SJSA1 (cell line): ENCODE measurements around the gene RHOT2. TPM values are rescaled to one million over a fixed set of nuclear protein-coding genes. Genes with fewer than 3 reads are reported as not detected.

Source experiments
- DNase-seq, 2 experiments: peaks; one replicate each; pipeline ENCODE4 v3.0.0-alpha.2; 2015 to 2020; ENCODE audit warnings: low spot score in 2 of 2, low read depth in 1 of 2
- H3K27ac ChIP-seq: fragments of 250-450 bp; sonication (Bioruptor Pico); 2 replicates; pipeline ENCODE4 v1.5.1; 2020; ENCODE audit warnings: mild to moderate bottlenecking, moderate library complexity
- H3K27me3 ChIP-seq: fragments of 250-450 bp; sonication (Bioruptor Pico); replicated peaks from 2 replicates; pipeline ENCODE4 v1.5.1; 2020; ENCODE audit warnings: mild to moderate bottlenecking, moderate library complexity
- H3K36me3 ChIP-seq: fragments of 250-450 bp; sonication (Bioruptor Pico); 2 replicates; pipeline ENCODE4 v1.5.1; 2020; ENCODE audit warnings: mild to moderate bottlenecking
- H3K4me1 ChIP-seq: fragments of 250-450 bp; sonication (Bioruptor Pico); replicated peaks from 2 replicates; pipeline ENCODE4 v1.6.1; 2021; ENCODE audit warnings: mild to moderate bottlenecking
- H3K4me3 ChIP-seq: fragments of 250-450 bp; sonication (Bioruptor Pico); 2 replicates; pipeline ENCODE4 v1.5.1; 2020; ENCODE audit warnings: mild to moderate bottlenecking
- H3K9me3 ChIP-seq: fragments of 250-450 bp; sonication (Bioruptor Pico); replicated peaks from 2 replicates; pipeline ENCODE4 v1.5.1; 2020; ENCODE audit warnings: mild to moderate bottlenecking
- total RNA-seq: library from RNA; depleted of rRNA; stranded (reverse); fragments of >200 nt; shearing (Covaris generic); gene quantifications from 2 replicates; pipeline ENCODE4 v1.2.3, GENCODE V29; 2014

RHOT2 gene
- total RNA-seq, 1 experiment from 2014 or later, result 51.2 TPM

DNA sequence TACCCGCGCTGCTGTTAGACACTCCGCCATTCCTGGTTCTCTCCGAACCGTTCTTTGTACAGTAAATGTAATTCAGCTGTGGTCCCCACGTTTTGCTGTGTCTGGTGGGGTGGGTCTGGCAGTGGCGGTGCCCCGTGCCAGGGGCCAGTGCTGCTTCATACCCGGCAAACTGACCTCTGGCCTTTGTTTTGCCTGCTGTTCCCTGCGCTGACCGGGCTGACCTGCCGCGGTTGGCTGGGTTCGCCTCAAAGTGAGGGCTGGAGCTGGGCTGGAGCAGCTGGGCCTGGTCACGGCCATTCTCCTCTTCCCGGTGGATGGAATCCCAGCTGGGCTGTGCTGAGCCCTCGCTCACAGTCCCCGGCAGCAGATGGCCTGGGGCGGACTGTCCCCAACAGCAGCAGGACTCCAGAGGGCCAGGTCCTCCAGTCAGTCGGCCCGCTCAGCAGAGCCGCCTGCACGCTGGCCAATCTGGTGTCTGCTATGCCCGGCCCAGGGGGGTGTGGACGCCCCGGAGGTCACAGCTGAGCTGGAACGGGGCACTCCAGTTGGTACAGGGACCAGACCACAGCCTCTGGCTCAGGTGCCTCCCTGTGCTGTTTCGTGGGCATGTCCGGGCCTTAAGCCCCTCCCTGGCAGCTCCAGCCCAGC, 38.6 kb upstream of the RHOT2 start:
- Histone ChIP-seq H3K27ac (no peak overlapping the region), H3K4me1 (peaks cover 23% of the 10 kb centered on the region), H3K27me3 (no peaks in the 10 kb centered on the region), H3K9me3 (no peaks in the 10 kb centered on the region), H3K36me3 (peaks cover 29% of the 10 kb centered on the region), H3K4me3 (no peak overlapping the region)
- DNase-seq, result no peak

DNA sequence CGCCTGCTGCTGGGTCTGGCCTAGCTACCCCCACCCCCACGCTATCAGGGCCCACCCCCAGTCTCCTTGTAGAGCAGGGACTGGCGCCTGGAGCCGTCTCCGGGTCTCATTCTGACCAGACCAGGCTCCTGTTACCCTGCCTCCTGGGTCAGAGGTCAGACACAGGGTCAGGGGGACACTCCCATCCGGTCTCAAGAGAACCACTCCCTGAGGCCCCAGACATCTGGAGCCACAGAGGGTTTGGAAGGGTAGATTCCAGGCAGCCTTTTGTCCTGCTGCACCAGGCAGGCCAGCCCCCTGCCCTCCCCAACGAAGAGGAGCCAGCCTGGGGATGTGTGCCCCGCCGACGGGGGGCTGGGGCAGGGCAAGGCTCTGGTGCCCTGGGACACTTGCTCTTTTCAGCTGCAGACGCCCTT, 38.1 kb upstream of the RHOT2 start:
- H3K27ac ChIP-seq, result no peak overlapping the region
- H3K9me3 ChIP-seq, result no peaks in the 10 kb centered on the region

DNA sequence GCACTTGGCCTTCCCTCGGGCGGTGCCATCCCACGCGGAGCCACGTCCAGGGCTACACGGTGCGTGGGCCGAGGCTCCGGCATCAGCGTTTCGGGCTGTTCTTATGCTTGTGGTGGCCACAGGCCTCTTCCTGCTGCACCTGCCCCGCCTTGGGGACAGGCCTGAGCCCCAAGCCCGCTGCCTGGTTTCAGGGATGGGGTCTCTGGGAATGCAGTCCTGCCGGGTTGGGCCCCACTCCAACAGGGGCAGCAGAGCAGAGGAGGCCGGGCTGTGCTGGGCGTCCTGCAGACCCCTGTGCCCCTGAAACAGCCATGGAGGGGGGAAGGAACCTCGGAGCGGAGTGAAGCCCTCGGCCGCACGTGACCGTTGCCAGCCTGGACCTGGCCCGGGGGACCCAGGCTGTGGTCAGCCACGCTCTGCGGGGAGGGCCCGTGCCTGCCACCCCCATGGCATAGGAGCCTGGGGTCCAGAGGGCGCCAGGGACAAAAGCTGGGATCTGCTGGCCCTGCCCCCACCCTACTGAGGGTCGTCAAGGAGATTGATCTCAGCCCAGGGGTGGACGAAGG, 37.6 kb upstream of the RHOT2 start:
- H3K36me3 ChIP-seq, result peaks cover 31% of the 10 kb centered on the region
- H3K27ac ChIP-seq, result no peak overlapping the region
- no peak overlapping the region for H3K4me3 ChIP-seq
- H3K27me3 ChIP-seq, result no peaks in the 10 kb centered on the region
- DNase-seq, result no peak
- H3K4me1 ChIP-seq, result peaks cover 29% of the 10 kb centered on the region
- H3K9me3 ChIP-seq, result no peaks in the 10 kb centered on the region

More for the DNA sequence above, 38.1 kb upstream of the RHOT2 start:
- no peak for DNase-seq
- peaks cover 31% of the 10 kb centered on the region for H3K36me3 ChIP-seq
- peaks cover 24% of the 10 kb centered on the region for H3K4me1 ChIP-seq
- no peaks in the 10 kb centered on the region for H3K27me3 ChIP-seq
- H3K4me3 ChIP-seq, result no peak overlapping the region

DNA sequence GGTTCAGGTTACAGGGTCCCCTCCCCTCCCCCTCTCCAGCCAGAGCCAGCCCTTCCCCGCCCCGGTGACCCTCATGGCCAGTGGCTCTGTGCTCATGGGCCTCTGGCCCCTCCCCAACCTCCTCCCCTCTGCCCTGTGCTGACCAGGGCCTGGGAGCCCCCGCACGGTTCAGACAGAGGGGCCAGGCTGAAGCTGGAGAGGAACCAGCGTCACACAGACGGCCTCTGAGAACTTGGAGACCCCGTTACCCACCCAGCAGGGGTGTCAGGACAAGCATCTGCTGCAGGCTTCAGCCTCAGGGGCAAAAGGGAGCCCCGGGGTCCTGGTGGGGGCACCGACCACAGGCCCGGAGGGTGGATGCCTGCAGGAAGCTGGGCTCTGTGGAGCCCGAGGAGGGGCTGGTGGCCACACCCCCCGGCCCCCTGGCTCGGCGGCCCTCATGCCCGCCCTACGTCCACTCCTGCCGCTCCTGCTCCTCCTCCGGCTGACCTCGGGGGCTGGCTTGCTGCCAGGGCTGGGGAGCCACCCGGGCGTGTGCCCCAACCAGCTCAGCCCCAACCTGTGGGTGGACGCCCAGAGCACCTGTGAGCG, 37.0 kb upstream of the RHOT2 start, which contains the start of gene WFIKKN1:
Gene WFIKKN1, plus strand, starts transcription at position 171 of the 591 bp plus-strand sequence. Its CDS starts 269 bp downstream, at position 440.
- no peak for DNase-seq
- no peaks in the 10 kb centered on the region for H3K27me3 ChIP-seq
- no peak within 1 kb of the TSS for H3K27ac ChIP-seq
- no peaks in the 10 kb centered on the region for H3K9me3 ChIP-seq
- H3K4me3 ChIP-seq, result no peak within 1 kb of the TSS
- H3K4me1 ChIP-seq, result peaks cover 34% of the 10 kb centered on the region
- H3K36me3 ChIP-seq, result peaks cover 25% of the 10 kb centered on the region

DNA sequence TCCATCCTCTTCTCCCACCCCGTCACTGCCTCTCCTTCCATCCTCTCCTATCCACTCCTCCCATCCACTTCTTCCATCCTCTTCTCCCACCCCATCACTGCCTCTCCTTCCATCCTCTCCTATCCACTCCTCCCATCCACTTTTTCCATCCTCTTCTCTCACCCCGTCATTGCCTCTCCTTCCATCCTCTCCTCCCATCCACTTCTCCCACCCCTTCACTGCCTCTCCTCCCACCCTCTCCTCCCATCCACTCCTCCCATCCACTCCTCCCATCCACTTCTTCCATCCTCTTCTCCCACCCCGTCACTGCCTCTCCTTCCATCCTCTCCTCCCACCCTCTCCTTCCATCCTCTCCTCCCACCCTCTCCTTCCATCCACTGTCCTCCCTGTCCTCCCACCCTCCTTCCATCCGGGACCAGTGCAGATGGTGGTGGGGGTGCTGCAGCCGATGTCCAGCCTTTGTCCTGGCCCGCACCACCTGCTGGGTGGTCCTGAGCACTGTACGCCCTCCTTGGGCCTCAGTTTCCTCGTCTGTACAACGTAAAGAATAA, 36.0 kb upstream of the RHOT2 start:
- Histone ChIP-seq H3K4me1 (peaks cover 31% of the 10 kb centered on the region), H3K36me3 (peaks cover 19% of the 10 kb centered on the region), H3K27ac (no peak overlapping the region), H3K4me3 (no peak overlapping the region), H3K9me3 (no peaks in the 10 kb centered on the region), H3K27me3 (no peaks in the 10 kb centered on the region)
- DNase-seq, result no peak

DNA sequence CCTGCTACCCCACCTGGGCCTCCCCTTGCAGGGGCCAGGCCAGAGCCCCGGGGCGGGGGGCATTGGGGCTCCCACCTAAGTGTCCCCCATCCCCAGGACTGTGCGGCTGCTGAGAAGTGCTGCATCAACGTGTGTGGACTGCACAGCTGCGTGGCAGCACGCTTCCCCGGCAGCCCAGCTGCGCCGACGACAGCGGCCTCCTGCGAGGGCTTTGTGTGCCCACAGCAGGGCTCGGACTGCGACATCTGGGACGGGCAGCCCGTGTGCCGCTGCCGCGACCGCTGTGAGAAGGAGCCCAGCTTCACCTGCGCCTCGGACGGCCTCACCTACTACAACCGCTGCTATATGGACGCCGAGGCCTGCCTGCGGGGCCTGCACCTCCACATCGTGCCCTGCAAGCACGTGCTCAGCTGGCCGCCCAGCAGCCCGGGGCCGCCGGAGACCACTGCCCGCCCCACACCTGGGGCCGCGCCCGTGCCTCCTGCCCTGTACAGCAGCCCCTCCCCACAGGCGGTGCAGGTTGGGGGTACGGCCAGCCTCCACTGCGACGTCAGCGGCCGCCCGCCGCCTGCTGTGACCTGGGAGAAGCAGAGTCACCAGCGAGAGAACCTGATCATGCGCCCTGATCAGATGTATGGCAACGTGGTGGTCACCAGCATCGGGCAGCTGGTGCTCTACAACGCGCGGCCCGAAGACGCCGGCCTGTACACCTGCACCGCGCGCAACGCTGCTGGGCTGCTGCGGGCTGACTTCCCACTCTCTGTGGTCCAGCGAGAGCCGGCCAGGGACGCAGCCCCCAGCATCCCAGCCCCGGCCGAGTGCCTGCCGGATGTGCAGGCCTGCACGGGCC, 35.2 kb upstream of the RHOT2 start:
- peaks cover 14% of the 10 kb centered on the region for H3K36me3 ChIP-seq
- H3K9me3 ChIP-seq, result no peaks in the 10 kb centered on the region
- DNase-seq, result no peak
- H3K27me3 ChIP-seq, result no peaks in the 10 kb centered on the region
- H3K4me3 ChIP-seq, result no peak overlapping the region
- peaks cover 28% of the 10 kb centered on the region for H3K4me1 ChIP-seq
- H3K27ac ChIP-seq, result no peak overlapping the region

DNA sequence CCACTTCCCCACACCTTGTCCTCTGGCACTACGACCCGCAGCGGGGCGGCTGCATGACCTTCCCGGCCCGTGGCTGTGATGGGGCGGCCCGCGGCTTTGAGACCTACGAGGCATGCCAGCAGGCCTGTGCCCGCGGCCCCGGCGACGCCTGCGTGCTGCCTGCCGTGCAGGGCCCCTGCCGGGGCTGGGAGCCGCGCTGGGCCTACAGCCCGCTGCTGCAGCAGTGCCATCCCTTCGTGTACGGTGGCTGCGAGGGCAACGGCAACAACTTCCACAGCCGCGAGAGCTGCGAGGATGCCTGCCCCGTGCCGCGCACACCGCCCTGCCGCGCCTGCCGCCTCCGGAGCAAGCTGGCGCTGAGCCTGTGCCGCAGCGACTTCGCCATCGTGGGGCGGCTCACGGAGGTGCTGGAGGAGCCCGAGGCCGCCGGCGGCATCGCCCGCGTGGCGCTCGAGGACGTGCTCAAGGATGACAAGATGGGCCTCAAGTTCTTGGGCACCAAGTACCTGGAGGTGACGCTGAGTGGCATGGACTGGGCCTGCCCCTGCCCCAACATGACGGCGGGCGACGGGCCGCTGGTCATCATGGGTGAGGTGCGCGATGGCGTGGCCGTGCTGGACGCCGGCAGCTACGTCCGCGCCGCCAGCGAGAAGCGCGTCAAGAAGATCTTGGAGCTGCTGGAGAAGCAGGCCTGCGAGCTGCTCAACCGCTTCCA, 34.4 kb upstream of the RHOT2 start:
- H3K27me3 ChIP-seq, result no peaks in the 10 kb centered on the region

DNA sequence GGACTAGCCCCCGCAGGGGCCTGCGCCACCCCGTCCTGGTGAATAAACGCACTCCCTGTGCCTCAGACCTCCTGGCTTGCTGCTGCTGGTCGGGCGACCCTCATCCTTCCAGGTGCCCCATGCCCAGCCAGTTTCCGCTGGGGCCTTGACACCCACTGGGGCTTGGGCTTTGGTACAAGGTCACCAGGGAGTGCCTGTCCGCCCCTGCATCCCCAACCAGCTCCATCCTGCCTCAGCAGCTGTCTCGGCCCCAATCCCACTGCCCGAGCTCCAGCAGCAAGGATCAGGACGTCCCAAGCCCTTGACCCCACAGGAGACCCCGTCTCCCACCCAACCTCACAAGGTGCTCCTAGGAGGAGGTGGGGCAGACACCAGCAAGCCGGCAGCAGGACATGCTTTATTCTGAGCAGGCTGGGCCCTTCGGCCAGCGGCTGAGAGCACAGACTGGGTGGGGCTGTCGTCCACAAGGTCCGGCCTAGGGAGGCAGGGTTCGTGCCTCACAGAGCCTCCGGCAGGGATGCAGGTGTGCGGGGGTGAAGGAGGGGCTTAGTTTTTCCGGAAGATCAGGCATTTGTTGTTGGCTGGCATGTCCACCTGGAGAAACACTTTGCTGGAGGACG, 33.8 kb upstream of the RHOT2 start:
- Histone ChIP-seq H3K4me3 (no peak overlapping the region), H3K27ac (no peak overlapping the region), H3K27me3 (no peaks in the 10 kb centered on the region), H3K36me3 (peaks cover 13% of the 10 kb centered on the region), H3K4me1 (peaks cover 26% of the 10 kb centered on the region), H3K9me3 (no peaks in the 10 kb centered on the region)
- DNase-seq, result no peak

More for the DNA sequence above, 34.4 kb upstream of the RHOT2 start:
- no peak overlapping the region for H3K4me3 ChIP-seq
- H3K4me1 ChIP-seq, result peaks cover 26% of the 10 kb centered on the region
- H3K36me3 ChIP-seq, result peaks cover 13% of the 10 kb centered on the region
- no peak for DNase-seq
- no peak overlapping the region for H3K27ac ChIP-seq
- no peaks in the 10 kb centered on the region for H3K9me3 ChIP-seq

DNA sequence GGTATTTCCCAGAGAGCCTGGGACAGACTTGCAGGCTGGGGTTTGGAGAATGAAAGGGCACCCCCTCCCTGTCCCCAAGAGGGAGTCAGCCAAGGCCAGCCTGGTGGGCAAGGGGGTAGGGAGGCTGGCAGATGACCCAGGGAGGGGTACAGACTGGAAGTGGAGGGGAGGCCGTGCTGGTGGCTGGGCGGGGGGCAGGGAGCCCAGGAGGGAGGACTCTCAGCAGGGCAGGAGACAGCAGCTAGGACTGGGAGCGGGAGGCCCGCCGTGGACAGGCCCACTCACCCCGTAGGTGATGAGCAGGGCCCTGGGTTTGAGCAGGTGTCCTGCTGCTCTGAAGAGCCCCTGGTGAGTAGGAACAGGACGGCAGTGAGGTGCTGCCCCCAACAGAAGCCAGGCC, 32.9 kb upstream of the RHOT2 start:
- Histone ChIP-seq H3K9me3 (no peaks in the 10 kb centered on the region), H3K27ac (no peak overlapping the region), H3K4me3 (peak overlapping the region; percentile 65; the same call in 1 of the 2 replicates), H3K36me3 (peaks cover 13% of the 10 kb centered on the region), H3K4me1 (peaks cover 26% of the 10 kb centered on the region), H3K27me3 (no peaks in the 10 kb centered on the region)
- no peak for DNase-seq

DNA sequence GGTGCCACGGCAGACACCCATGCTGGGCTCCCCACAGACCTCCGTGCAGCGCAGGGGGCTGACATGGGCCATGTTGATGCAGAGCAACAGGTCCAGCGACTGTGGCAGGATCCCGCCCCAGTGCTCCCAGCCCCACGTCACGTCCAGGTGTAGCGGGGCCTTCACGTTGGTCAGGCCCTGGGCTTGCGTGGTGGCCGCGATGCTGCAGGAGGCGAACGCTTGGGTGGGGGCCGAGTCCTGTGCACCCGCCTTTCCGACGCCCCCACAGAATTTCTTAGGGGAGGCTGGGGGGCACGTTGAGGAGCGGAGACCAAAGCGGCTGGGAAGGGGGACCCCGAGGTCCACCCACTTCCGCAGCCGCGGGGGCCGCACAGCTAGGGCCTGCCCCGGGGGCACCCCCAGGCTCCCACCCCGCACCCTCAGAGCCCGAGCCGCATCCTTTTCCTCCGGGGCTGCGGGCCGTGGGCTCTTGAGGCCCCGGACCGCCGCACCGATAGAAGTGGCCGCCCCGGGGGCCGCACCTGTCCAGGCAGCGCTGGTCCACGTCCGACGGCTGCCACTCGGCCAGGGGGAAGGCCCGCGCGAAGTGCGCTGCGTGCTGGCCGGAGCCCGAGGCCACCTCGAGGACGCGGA, 32.2 kb upstream of the RHOT2 start:
- Histone ChIP-seq H3K27ac (no peak overlapping the region), H3K27me3 (no peaks in the 10 kb centered on the region), H3K36me3 (peaks cover 13% of the 10 kb centered on the region), H3K4me1 (peaks cover 26% of the 10 kb centered on the region), H3K9me3 (no peaks in the 10 kb centered on the region), H3K4me3 (peak overlapping the region; percentile 65)
- DNase-seq, result no peak

DNA sequence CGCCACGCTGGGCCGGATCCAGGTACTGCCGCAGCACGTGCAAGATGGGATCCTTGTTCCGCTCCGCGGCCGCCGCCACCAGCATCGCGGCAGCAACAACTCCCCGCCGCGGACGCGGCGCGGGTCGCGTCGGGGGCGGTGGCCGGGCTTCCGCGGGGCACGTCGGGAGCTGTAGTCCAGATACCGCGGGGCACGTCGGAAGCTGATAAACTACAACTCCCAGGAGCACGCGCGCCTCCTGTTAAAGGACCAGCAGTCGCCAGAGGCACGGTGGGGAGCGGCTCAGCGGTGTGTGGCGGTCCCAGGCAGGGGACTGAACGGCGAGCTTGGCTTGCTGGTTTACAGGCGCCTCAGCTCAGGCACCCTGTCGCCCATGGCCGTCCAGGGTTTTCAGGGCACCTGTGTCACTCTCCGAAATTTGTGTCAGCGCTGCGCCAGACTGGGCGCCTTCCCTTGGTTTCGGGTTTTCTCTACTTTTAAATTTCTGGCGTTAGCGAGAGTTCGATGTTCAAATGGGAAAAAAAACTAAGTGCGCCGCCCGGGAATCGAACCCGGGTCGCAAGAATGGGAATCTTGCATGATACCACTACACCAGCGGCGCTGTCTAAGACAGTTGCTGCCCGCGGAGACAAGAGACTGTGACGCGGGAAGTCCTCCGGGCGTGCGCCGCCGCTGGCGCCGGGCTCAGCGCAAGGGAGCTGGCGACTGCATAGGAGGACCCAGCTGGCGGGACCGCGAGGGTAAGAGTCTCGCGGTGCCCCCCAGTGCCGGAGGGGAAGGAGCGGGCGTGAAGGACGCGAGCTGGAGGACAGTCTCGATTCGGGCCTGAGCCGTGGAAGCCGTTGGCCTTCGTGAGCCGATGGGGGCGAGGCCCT, 31.5 kb upstream of the RHOT2 start, which contains the start of gene METTL26:
Gene METTL26, minus strand, starts transcription at position 100 of the 875 bp plus-strand sequence. Its CDS starts 15 bp downstream, at position 85.
- peak within 1 kb of the TSS; percentile 65 for H3K4me3 ChIP-seq

More for the DNA sequence above, 31.5 kb upstream of the RHOT2 start, which contains the start of gene METTL26:
- DNase-seq, result peak; percentile 96 to 97
- H3K36me3 ChIP-seq, result peaks cover 13% of the 10 kb centered on the region
- peaks cover 23% of the 10 kb centered on the region for H3K4me1 ChIP-seq
- peaks cover under 1% of the 10 kb centered on the region; the same call in 1 of the 2 replicates for H3K9me3 ChIP-seq
- H3K27me3 ChIP-seq, result no peaks in the 10 kb centered on the region
- peak within 1 kb of the TSS; percentile 81 for H3K27ac ChIP-seq
